Left kidney (tissue), 2 donors: Measurements from ENCODE around the gene MAPK11. TPM values are rescaled to one million over a fixed set of nuclear protein-coding genes. Genes with fewer than 3 reads are reported as not detected.

Experiments used
- DNase-seq: peaks from one replicate; pipeline ENCODE4 v3.0.0-alpha.2; 2013
- polyA plus RNA-seq: library from polyadenylated mRNA; unstranded; fragments of 120-200 nt; gene quantifications from one replicate; pipeline ENCODE4 v1.2.1, GENCODE V29; 2013; ENCODE audit not compliant: insufficient read length

MAPK11 gene
- polyA plus RNA-seq, 1 donor, result 7.1 TPM

GRCh38 chr22:50296658-50297490 is 26.7 kb upstream of the MAPK11 start:
- no peak for DNase-seq

- no peak for DNase-seq
These were observed 24.1 kb upstream of the MAPK11 start for GRCh38 chr22:50294319-50294656.

- DNase-seq, result no peak
These were observed 23.5 kb upstream of the MAPK11 start for GRCh38 chr22:50293441-50294318.

- no peak for DNase-seq
These were observed 22.7 kb upstream of the MAPK11 start for GRCh38 chr22:50292643-50293440.

- no peak for DNase-seq
These were observed 19.9 kb upstream of the MAPK11 start for GRCh38 chr22:50289942-50290630.

- DNase-seq, result no peak
These were observed 19.2 kb upstream of the MAPK11 start for GRCh38 chr22:50289151-50289941.

GRCh38 chr22:50287731-50288130 is 17.6 kb upstream of the MAPK11 start:
- no peak for DNase-seq

GRCh38 chr22:50286701-50287318 is 16.6 kb upstream of the MAPK11 start:
- no peak for DNase-seq

GRCh38 chr22:50286275-50286674 is 16.1 kb upstream of the MAPK11 start:
- DNase-seq, result no peak

- DNase-seq, result no peak
These were observed 15.5 kb upstream of the MAPK11 start for GRCh38 chr22:50285568-50286229.

- no peak for DNase-seq
These were observed 14.3 kb upstream of the MAPK11 start for GRCh38 chr22:50284479-50284878.

GRCh38 chr22:50283821-50284220 is 13.6 kb upstream of the MAPK11 start:
- no peak for DNase-seq

- no peak for DNase-seq
These were observed 12.4 kb upstream of the MAPK11 start for GRCh38 chr22:50282361-50283155.

- DNase-seq, result no peak
These were observed 11.8 kb upstream of the MAPK11 start for GRCh38 chr22:50281957-50282356.

- no peak for DNase-seq
These were observed 11.2 kb upstream of the MAPK11 start for GRCh38 chr22:50281384-50281760.

- no peak for DNase-seq
These were observed 10.7 kb upstream of the MAPK11 start for GRCh38 chr22:50280708-50281383.

GRCh38 chr22:50280022-50280707 is 10.0 kb upstream of the MAPK11 start:
- no peak for DNase-seq
